WERI-Rb-1 (cell line): ENCODE results near the gene NOL3.

Experiments used
- DNase-seq: peaks from one replicate; pipeline ENCODE4 v3.0.0-alpha.2; 2020
- H3K27ac ChIP-seq: fragments of 250-450 bp; sonication (Bioruptor Pico); 2 replicates; pipeline ENCODE4 v1.5.1; 2020; ENCODE audit warnings: mild to moderate bottlenecking, moderate library complexity
- H3K27me3 ChIP-seq: fragments of 250-450 bp; sonication (Bioruptor Pico); 2 replicates; pipeline ENCODE4 v1.5.1; 2021; ENCODE audit warnings: mild to moderate bottlenecking, low read depth, moderate library complexity; ENCODE audit not compliant: insufficient read depth, severe bottlenecking
- H3K36me3 ChIP-seq: fragments of 250-450 bp; sonication (Bioruptor Pico); 2 replicates; pipeline ENCODE4 v1.5.1; 2020; ENCODE audit warnings: mild to moderate bottlenecking, moderate library complexity
- H3K4me3 ChIP-seq: 2 replicates; pipeline ENCODE4 v1.5.1; 2011; ENCODE audit warnings: low read depth, mild to moderate bottlenecking, control low read depth, low read length
- H3K9me3 ChIP-seq: fragments of 250-450 bp; sonication (Bioruptor Pico); 2 replicates; pipeline ENCODE4 v1.5.1; 2021; ENCODE audit warnings: mild to moderate bottlenecking, moderate library complexity; ENCODE audit not compliant: severe bottlenecking
- TF ChIP-seq, protein P1 (sequence below): IDR thresholded peaks from 2 replicates; pipeline ENCODE4 v1.5.1; 2011; ENCODE audit warnings: low read depth, mild to moderate bottlenecking, control low read depth, inconsistent platforms, low read length

The NOL3 gene

DNA sequence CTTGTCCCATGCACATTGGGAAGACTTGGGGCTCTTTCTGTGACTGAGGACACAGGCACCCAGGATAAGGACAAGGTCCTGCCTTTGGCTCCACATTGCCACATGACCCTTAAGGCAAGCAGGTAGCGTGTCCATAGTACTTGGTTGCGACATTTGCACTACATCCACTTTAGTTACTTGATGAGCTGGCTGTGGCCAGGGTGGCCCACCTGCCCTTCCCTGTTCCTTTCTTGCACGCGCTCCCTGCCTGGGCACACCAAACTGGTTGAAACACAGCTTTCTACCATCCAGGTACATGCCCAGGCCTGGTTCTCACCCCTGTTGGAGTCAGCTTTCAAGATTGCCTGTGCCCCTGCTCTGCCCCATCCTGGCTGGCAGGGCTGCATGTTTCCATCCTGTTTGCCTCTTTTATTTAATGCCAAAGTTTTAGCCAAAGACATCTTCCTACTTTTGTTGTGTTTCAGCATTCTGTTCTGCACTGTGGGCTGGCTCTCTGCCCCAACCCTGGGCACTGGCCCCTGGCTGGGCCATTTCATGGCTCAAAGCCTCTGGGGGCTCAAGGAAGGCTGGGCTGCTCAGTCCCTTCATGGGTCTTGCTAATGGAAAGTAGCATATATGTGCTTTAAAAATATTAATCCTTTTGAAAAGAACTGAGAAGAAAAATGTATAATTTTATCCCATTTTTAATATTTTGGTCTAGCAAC is 22.7 kb upstream of the NOL3 start:
- Histone ChIP-seq H3K27me3 (no peaks in the 10 kb centered on the region), H3K27ac (no peak overlapping the region), H3K36me3 (peaks cover 56% of the 10 kb centered on the region)

DNA sequence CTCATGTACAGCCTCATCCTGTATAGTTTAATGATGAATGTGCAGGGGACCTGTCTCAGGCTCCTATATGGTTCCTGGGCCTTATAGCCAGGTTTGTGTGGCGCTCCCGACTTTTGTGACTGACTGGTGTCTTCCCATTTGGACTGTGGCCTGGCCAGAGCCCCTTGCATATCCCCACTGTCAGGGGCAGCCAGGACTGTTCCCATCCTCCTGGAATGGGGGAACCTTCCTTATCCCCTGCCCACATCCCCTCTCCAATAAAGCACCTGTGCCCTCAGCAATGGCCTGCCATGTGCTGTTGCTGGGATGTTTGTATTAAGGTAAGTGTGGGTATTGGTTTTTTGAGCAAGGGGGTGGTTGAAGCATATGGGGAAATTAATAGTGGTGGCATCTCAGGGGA is 22.1 kb upstream of the NOL3 start:
- DNase-seq: no peak
- TF ChIP-seq, protein P1, sequence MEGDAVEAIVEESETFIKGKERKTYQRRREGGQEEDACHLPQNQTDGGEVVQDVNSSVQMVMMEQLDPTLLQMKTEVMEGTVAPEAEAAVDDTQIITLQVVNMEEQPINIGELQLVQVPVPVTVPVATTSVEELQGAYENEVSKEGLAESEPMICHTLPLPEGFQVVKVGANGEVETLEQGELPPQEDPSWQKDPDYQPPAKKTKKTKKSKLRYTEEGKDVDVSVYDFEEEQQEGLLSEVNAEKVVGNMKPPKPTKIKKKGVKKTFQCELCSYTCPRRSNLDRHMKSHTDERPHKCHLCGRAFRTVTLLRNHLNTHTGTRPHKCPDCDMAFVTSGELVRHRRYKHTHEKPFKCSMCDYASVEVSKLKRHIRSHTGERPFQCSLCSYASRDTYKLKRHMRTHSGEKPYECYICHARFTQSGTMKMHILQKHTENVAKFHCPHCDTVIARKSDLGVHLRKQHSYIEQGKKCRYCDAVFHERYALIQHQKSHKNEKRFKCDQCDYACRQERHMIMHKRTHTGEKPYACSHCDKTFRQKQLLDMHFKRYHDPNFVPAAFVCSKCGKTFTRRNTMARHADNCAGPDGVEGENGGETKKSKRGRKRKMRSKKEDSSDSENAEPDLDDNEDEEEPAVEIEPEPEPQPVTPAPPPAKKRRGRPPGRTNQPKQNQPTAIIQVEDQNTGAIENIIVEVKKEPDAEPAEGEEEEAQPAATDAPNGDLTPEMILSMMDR: no peak
- Histone ChIP-seq H3K9me3 (no peaks in the 10 kb centered on the region), H3K36me3 (peaks cover 50% of the 10 kb centered on the region), H3K27me3 (no peaks in the 10 kb centered on the region), H3K4me3 (no peak overlapping the region), H3K27ac (no peak overlapping the region)

More for the DNA sequence above, 22.7 kb upstream of the NOL3 start:
- DNase-seq: no peak
- H3K9me3 ChIP-seq: no peaks in the 10 kb centered on the region
- no peak overlapping the region for H3K4me3 ChIP-seq
- TF ChIP-seq, protein P1: no peak

DNA sequence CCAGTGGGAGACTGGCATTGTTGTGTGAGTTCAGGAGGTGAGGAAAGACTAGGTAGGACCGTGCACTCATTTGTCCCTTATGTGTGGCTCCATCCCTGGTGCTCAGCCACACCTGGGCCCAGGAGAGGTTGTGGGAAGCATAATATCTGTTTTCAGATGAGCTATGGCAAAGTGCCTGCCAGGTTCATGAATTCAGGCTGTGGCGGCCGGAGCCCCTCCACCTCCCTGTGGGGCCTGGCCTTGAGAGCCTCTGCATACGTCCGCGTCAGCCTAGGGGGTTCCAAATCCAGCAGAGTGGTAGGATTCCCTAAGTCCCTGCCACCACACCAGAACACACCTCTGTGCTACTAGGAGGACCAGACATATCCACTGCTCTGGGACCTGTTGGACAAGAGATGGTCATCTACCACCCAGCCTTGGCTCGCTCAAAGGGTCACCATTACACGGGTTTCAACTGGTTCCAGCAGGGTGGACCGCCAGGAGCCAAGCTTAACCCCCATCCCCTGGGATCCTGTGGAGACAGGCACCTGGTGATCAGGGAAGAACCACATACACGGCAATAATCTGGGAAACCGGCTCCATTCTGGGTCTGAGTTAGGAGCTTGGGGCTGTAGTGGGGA is 21.6 kb upstream of the NOL3 start:
- Histone ChIP-seq H3K27me3 (no peaks in the 10 kb centered on the region), H3K9me3 (no peaks in the 10 kb centered on the region), H3K36me3 (peaks cover 45% of the 10 kb centered on the region), H3K27ac (no peak overlapping the region), H3K4me3 (no peak overlapping the region)
- DNase-seq: no peak
- TF ChIP-seq, protein P1: no peak

DNA sequence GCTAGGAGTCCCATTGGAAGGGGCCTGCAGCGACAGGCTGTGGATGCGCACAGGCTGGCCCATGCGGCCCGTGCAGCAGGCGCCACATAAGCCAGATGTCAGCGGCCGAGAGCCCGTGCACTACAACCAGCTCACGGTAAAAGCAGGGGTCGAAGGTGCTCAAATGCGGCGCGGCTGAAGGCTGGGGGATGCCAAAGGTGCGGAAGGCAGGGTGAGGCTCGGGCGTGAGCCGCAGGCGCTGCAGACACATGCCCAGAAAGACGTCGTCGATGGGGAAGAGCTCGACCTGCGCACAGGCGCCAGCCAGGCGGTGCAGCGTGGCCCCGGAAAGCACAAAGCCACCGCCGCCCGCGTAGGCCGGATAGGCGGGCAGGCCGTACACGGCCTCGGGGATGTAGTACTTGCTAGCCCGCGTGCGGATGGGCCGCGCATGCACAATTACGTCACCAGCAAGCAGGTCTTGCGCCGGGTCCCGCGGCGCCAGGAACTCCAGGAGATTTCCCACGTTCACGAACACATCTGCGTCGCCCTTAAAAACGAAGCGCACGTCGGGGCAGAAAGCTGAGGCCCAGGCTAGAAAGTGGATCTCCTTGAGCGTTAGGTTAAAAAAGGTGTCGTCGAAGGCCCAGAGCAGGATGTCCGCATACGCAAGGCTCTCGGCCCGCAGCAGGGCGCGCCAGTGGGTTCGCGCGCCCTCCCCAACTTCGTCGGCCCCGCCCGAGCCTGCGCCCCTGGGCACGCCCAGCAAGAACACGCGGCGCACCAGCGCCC is 20.9 kb upstream of the NOL3 start:
- no peaks in the 10 kb centered on the region for H3K27me3 ChIP-seq
- no peaks in the 10 kb centered on the region for H3K9me3 ChIP-seq
- no peak for DNase-seq
- H3K27ac ChIP-seq: no peak overlapping the region
- no peak overlapping the region for H3K4me3 ChIP-seq
- peaks cover 39% of the 10 kb centered on the region for H3K36me3 ChIP-seq
- TF ChIP-seq, protein P1: 0 out of 2 replicates have a peak, but pooled peaks have one; percentile 18

DNA sequence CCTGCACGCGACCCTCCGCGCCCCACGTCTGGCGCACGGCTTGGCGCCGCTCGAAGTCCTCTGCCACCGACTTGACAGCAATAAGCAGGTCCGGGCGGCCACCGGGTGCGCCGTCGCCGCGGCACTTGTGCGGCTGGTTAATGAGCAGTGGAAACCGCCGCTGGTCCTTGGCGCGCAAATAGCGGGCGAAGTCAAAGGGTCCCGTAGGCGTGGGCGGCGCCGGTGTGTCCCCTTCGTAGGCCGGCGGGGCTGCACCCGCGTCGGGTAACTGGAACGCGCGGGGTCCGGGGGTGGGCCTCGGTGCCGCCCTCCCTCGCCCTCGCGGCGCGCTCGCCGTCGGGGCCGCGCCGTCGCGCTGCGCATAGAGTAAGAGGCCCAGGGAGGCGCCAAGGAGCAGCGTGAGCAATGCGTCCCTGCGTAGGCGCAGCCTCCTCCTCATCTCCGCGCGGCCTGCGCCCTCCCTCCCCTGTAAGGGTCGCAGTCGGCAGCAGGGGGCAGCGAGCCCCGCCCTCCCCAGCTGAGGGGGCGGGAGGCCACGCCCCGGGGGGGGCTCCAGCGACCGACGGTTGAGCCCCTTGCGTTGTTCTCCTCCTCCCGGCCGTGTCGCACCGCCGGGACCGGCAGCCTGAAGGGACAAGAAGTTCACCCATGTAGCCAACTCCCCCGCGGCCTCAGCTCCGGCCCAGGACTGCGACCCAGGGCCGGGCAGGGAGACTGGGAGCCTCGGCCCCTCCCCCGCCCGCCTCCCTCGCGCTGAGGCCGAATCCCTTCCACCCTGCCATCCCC is 20.1 kb upstream of the NOL3 start:
- Histone ChIP-seq H3K36me3 (peaks cover 34% of the 10 kb centered on the region), H3K27me3 (no peaks in the 10 kb centered on the region), H3K27ac (peak overlapping the region; percentile 70), H3K4me3 (peak overlapping the region; percentile 55), H3K9me3 (no peaks in the 10 kb centered on the region)
- DNase-seq: no peak
- TF ChIP-seq, protein P1: peak; percentile 11; the same call in 1 of the 2 replicates
